GM18873 (cell line): Measurements from ENCODE around the gene EFHD2.
"Not testable (repeated sequence)": the region's sequence is repeated elsewhere in the genome, so short reads cannot be mapped to it uniquely, and the experiment has no call there.

Source experiments
- ATAC-seq: cut with Tn5 transposase; IDR thresholded peaks from one replicate; pipeline ENCODE4 v1.9.1; 2021; ENCODE audit warnings: mild to moderate bottlenecking, moderate library complexity, moderate number of reproducible peaks; ENCODE audit not compliant: unreplicated experiment, low FRiP score

EFHD2 gene

DNA sequence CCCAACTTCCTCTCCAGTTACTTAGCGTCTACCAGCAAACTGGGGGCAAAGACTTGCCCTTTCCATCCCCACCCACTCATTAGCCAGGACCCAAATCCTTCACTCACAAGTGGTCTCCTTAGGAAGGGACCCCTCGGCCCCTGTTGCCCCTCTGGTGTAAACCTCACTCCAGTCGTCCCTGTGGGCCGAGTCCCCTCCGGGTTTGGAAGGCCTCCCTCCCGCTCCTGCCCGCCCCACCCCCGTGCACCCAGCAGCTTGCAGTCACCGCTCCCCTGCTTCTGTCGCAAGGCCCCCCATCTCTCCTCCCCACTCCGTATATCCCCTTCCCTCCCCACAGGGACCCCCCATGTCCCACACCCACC is 1.2 kb downstream of the EFHD2 start:
- no peak for ATAC-seq

DNA sequence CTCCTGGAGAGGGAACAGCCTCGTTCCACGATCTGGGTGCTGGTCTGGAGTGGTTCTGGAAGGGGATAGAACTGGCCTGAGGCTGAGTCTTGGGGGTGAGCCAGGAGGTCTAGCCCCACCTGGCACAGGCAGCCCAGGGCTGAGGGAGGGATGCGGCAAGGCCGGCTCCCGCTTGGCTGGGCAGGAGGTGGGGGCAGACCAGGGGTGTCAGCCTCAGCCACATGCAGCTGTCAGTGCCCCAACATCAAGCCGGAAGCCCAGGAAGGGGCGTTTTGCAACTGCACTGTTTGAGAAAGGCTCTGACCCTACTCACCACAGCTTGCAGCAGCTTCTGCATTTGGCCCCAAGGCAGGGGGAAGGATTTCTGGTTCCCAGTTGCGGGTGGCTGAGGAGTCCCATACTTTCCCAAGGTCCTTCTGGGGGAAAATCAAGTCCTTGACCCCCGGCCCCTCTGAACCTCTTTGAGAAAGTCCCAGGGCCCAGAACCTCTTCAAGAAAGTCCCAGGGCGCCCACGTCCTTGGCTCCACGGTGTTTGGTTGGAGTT is 2.0 kb downstream of the EFHD2 start:
- ATAC-seq: peak; percentile 45

DNA sequence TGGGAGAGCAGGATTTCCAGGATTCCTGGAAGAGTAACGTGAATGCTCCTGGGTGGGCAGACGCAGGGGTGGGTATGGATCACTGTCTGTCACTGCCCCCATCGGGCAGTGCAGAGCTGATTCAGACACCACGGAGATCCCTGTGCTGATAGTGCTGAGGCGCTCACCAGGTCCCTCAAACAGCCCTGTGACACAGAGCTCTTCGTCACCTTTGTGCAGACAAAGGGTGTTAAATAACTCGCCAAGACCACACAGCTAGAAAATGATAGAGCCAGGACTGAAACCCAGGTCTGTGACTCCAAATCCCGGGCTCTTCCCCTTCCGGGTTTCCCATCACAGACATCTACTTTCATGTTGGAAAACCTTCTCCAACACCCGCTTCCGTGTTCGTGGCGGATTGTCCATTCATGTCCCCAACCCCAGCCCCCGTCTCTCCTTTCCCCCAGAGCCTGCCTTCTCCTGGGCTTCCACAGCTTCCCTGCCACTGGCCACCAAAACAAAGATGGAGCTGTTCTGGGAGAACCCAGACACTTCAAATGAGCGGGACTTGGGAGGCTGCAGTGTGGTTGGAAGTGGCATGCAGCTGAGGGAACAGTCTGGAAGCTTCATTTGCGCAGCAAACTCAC is 2.6 kb downstream of the EFHD2 start:
- no peak for ATAC-seq

DNA sequence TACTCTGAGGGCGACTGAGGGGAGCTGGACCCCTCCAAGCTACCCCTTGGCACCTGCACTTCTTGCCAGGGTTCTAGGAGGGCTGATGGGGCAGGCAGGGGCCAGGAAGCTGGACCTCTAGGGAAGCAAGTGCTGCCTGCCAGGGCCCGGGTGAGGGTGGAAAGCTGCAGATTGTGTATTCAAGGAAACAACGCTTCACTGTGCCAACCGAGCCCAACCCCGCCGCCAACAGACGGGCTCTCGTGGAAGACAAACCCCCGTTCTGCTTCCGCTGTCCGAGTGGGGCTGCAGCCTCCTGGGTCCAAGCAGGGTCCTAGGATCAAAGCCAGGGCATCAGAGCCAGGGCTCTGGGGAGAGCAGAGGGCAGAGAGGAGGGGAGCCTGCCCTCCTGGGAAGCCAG is 3.2 kb downstream of the EFHD2 start:
- no peak for ATAC-seq

DNA sequence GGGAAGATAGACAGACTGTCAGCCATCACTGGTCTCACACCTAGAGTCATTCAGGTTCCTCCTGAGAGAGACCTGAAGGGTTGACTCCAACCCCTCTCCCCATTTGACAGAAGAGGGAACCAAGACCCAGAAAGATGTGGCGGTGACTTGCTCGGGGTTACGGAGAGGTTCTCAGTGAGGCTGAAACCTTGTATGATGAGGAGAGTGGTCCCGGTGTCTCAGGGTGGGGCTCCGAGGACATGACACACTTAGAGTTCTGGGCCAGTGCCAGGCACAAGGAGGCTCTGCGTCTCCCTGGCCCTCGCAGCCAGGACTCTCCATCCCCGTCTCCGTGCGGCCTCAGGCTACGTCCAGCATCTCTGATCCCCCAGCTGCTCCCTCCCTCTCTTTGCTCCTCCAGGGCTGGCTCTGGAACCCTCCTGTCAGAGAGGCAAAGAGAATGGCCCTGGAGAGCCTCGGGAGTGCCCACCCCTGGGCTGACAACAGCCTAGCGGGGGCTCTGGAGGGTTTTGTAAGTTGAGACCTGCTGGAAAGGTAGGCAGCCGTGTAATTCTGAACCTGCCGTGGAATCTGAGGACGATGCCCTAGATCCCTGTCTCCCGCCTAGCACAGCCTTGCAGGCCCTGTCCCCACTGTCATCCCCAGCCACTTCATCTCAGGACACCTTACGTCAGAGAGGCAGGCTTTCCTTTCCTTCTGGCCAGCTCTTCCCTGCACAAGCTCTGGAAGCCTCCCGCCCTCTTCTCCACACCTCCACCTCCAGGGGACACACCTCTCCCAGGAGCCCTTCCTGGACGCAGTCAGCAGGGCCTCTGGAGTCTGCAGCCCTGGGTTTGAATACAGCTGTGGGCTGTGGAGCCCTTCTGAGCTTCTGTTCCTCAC is 4.1 kb downstream of the EFHD2 start:
- ATAC-seq: no peak

DNA sequence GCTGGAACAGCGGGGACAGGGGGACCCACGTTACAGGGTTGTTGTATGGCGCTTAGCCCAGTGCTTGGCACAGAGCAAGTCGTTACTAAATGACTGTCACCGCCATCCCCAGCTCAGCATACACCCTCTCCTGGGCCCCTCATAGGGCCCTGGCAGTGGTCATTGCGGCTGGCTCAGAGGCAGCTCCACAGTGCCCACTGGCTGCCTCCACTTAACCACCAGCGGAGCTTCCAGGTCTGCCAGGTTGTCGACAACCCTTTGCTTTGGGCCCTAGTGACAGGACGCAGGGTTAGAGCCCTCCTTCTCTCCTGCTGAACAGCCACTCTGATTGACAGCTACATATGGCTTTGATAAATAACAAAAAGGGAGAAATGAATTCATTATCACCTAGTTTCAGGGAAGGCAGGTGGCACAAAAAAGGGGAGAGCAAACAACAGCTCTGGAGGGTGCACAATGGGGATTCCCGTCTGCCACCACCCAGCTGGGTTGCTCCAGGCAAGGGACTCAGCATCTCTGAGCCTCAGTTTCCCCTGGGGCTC is 4.8 kb downstream of the EFHD2 start:
- no peak for ATAC-seq

DNA sequence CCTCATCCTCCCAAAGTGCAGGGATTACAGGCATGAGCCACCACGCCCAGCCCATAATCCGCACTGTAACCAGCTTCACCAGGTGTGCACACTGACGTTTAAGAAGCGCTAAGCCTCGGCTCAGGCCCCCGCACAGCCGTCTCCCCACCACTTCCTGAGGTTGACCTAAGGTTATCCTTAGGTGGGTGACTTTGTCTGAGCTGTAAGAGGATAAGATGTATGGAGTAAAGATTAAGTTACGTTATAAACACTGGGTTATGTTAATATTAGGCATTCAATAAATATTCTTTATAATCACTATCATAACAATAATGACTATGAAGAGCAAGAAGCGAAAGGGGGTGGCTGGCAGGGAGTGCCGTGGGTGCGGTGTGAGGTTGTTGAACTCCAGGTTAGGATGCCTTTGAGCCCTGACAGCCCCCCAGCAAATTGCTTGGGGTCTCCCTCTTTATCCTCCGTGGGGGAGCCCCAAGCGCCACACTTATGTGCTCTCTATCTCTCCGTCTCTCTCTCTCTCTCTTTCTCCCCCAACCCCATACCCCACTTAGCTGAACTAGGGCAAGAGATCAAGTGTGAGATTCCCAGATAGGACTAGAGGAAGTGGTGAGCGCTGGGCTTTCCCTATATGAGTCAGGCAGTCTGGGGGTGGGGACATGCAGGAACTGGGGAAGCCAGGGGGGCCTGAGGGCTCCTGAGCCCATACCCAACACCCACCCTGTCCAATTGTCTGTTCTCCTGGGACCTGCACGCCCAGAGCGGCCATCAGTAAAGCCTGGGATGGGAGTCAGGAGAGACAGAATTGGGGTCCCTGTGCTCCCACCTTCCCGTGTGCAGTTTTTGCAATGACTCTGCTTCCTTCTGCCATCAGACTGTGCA is 7.6 kb downstream of the EFHD2 start:
- no peak for ATAC-seq

DNA sequence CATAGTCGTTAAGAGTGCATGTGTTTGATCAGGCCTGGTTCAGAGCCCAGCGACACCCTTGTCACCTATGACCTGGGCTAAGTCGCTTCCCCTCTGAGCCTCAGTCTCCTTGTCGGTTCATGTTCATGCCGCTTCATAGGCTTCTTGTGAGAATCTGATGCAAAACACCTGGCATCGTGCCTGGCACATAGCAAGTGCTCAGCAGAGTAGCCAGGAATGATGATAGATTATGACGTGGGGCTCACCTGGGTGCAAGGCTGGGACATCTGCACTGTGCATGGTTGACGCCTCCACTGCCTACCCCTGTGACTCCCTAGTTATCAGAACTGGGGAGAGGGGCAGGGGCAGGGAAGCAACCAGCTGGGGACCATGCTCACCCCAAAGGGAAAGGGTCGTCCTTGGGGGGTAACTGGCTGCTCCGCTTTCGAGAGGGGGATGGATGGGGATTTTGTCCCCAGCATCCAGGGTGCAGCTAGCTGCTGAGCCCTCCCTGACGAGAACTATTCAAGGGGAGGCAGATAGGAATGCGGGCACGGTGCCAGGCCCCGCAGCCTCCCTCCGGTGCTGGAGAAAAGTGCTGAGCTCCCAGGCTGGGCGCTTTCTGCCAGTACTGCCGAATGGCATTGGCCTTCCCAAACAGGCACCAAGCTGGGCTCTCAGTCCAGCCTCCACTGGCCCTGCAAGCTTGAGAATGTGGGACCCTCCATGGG is 9.3 kb downstream of the EFHD2 start:
- no peak for ATAC-seq

DNA sequence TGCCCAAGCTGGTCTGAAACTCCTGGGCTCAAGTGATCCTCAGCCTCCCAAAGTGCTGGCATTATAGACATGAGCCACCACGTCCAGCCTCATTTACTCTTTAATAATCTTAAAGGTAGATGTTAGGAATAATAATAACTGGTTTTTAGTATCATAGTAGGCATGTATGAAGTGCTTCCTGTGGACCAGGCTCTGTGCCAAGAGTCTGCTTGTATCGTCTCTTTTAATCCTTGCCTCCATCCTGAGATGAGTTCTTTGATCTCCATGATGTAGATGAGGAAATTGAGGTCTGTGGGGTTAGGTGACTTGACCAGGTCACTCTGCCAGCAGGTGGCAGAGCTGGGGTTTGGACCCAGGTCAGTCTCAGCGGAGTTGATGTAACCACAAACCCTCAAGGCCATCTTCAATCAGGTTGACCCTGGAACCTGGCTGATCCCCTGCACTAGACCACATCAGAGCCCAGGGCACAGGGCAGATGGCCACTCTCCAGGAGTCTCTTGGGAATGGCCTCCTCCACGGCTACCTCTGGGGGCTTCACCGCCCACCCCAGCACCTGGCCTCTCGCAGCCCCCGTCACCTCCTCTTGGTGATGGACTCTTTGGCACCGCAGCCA is 11.3 kb downstream of the EFHD2 start:
- no peak for ATAC-seq

DNA sequence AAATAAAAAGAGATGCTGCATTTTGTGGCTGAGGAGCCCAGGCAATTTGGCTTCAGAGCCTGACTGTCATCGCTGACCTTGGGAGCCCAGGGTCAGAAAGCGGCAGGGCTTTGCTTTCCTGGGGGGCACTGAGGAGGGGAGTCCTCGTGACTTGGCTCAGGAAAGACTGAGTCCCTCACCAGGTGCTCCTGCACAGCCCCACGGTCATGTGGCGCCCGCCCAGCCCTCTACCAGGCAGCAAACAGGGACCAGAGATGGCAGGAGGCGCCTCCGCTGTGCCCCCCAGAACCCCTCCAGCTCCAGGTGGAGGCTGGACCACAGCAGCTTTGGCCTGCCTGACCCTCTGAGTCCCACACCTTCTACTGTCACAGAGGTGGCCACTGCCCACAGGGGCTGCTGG is 13.2 kb downstream of the EFHD2 start:
- no peak for ATAC-seq

DNA sequence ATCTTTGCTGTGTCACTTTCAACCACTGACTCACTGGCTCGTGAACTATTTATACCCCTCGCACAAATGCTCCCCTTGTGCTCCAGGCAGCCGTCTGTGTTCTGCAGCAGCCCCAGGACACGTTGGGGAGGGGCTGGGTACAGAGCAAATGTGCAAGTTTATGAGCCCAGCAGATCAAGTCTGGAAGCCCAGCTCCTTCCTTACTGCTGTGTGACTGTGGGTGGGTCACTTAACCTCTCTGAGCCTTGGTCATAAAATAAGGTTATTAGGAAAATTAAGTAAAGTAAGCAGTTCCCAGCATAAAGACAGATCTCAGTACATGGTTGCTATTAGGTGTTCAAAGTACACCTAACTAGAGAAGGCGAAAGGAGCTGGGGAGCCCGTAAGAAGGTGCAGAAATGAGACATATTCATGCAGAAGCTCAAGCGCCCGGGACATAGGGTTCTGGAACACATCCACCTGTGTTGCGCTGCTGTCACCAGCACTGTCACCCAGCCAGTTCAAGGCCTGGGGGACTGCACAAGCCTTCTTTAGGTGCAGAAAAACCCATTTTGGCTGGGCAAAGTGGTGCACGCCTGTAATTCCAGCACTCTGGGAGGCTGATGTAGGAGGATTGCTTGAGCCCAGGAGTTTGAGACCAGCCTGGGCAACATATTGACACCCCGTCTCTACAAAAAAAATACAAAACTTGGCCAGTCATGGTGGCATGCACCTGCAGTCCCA is 13.8 kb downstream of the EFHD2 start:
- no peak for ATAC-seq

DNA sequence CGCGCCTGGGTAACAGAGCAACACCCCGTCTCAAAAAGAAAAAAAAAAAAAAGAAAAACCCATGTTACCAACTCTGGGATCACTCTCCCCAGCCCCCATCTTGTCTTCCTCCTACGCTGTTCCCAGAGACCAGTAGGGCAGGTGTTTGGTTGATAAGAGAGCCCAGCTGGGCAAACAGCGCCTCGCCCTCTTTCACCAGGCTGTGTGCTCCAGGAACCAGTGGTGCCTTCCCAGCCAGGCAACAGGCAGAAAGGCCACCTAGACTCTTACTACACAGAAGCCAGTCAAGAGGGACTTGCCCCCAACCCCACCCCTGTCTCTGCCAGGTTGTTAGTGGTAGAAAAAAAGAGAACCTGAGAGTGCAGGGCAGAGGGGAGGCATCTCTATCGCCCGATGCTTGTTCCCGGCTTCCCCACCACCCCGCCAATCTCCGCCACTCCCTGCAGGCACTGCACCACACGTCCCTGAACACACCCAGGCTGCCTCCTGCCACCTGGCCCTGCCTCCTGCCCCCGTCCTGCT is 14.5 kb downstream of the EFHD2 start:
- ATAC-seq: no peak

DNA sequence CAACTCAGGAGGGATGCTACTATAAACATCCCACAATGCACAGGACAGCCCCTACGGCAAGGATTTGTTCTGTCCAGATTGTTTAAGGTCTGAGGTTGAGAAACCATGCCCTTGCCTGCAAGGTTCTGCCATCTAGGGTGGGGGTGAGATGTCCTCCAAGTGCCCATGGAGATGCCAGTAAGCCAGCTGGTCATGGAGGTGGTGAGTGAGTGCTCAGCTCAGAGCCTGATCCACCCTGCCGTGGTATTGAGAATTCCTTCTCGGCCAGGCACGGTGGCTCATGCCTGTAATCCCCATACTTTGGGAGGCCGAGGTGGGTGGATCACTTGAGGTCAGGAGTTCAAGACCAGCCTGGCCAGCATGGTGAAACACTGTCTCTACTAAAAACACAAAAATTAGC is 15.3 kb downstream of the EFHD2 start:
- no peak for ATAC-seq

DNA sequence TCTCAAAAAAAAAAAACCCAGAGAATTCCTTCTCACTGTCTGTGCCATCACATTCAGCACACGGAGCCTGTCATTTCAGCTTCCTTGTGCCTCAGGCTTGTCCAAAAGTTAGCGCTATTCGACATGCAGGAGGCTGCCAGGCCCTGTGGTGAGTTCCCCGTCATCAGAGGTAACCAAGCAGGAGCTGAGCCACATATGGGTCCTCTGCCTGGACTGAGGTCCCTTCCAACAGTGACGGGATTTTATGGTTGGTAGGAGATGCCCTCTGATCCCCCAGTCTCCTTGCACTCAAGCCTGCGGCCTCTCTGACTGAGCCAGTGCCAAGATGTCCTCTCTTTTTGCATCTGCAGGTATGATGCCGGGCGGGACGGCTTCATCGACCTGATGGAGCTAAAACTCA is 15.8 kb downstream of the EFHD2 start:
- ATAC-seq: no peak

DNA sequence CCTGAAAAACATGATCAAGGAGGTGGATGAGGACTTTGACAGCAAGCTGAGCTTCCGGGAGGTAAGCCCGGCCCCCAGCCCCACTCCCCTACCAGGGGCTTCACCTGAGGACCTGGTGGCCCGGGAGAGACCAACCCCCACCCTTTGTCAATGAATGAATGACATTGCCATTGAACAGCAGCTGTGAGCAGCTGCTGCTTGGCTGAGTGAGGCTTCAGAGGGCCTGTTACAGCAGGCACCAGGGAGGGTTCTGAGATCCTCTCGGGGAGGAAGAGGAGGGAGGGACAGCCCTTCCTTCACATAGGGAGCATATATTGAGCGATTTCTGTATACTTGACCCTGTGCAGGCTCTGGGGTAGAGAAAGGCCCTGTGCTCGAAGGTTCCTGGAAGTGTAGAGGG is 16.3 kb downstream of the EFHD2 start:
- no peak for ATAC-seq

DNA sequence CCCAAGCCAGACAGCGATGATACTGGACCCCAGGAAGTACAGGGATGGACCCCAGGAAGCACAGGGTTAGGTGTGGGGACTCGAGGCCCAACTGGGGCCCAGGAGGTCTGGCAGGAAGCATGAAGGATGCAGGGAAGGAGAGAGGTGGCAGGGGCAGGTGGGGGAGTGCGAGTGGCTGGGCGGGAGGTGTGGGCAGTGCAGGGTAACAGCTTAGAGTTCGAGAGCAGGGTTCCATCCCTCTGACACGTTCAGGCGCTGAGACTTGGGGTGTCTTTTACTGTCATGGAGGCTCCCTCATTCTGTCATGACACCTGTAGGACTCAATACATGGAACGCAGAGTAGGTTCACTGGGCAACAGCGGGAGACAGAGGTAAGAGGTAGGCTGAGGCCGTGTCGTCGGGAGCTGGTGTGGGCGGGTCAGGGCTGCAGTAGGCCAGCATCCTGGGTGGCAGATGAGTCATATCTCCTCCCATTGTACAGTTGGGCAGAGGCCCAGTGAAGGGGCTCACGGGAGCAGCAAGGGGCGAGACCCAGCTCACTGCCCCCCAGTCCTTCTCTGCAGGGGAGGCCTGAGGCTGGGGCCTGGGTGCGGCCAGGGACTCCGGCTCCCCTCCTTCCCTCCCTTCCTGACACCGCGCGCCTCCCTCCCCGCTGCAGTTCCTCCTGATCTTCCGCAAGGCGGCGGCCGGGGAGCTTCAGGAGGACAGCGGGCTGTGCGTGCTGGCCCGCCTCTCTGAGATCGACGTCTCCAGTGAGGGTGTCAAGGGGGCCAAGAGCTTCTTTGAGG is 17.0 kb downstream of the EFHD2 start:
- no peak for ATAC-seq

DNA sequence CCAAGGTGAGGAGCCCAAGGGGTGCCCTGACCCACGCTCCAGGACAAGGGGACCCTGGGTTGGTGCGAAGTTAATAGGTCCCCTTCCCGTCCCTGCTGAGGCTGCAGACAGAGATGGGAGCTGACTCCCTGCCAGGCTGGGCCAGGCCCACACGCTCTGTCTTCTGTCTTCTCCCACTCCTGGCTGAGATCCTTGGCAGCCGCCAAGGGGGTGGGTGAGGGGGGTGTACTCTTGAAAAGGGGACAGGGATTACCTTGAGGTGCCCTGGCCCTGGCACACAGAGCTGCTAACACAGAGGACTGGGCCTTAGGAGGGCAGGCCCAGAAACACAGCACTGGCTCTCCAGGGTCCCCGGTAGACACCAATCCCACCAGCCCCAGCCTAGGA is 17.6 kb downstream of the EFHD2 start:
- no peak for ATAC-seq

DNA sequence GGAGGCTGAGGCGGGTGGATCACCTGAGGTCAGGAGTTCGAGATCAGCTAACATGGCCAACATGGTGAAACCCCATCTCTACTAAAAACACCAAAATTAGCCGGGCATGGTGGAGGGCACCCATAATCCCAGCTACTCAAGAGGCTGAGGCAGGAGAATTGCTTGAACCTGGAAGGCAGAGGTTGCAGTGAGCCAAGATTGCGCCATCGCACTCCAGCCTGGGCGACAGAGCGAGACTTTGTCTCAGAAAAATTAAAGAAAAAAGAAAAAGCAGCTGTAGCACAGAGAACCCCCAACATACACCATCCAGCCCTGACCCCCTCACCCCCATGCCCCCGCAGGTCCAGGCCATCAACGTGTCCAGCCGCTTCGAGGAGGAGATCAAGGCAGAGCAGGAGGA is 18.6 kb downstream of the EFHD2 start:
- ATAC-seq: not testable (repeated sequence)
